Peyer's patch (tissue), 4 donors: ENCODE data around the gene MTA3. TPM values are rescaled to one million over a fixed set of nuclear protein-coding genes. Genes with fewer than 3 reads are reported as not detected.
"Not testable (repeated sequence)": the region's sequence is repeated elsewhere in the genome, so short reads cannot be mapped to it uniquely, and the experiment has no call there.

Experiments used
- DNase-seq, 3 donors: peaks; one replicate each; pipeline ENCODE4 v3.0.0-alpha.2; 2017 to 2019
- H3K27ac ChIP-seq, 4 donors: fragments of 200-600 bp; sonication (generic); one replicate each; pipeline ENCODE4 v1.5.1; 2016 to 2019
- H3K27me3 ChIP-seq, 2 donors: fragments of 200-600 bp; sonication (generic); one replicate each; pipeline ENCODE4 v1.5.1; 2019
- H3K36me3 ChIP-seq, 3 donors: fragments of 200-600 bp; sonication (generic); one replicate each; pipeline ENCODE4 v1.5.1; 2016 to 2019
- H3K4me1 ChIP-seq, 4 donors: fragments of 200-600 bp; sonication (generic); one replicate each; pipeline ENCODE4 v1.5.1; 2016 to 2019
- H3K4me3 ChIP-seq, 4 donors: fragments of 200-600 bp; sonication (generic); 1 replicate in 3 of 4; 2 replicates in 1 of 4; pipeline ENCODE4 v1.5.1; 2016 to 2019; ENCODE audit warnings: mild to moderate bottlenecking in 1 of 4
- H3K9me3 ChIP-seq, 4 donors: fragments of 200-600 bp; sonication (generic); one replicate each; pipeline ENCODE4 v1.5.1; 2016 to 2019; ENCODE audit warnings: mild to moderate bottlenecking in 1 of 4
- POLR2A ChIP-seq, 2 donors: fragments of 450-650 bp; IDR thresholded peaks; one replicate each; pipeline ENCODE4 v1.5.1; 2017; ENCODE audit warnings: antibody characterized with exemption in 2 of 2, mild to moderate bottlenecking in 2 of 2, moderate library complexity in 2 of 2
- total RNA-seq, 4 donors: library from RNA; depleted of rRNA; stranded (reverse); fragments of >200 nt; gene quantifications; one replicate each; pipeline ENCODE4 v1.1.0, GENCODE V29; 2016
- TF ChIP-seq, protein P1 (sequence below), 6 experiments: fragments of 450-650 bp in 4 of 6; fragments of 200-600 bp in 2 of 6; sonication (generic) in 1 of 6; IDR thresholded peaks; one replicate each; pipeline ENCODE4 v1.5.1; 2017 to 2019; ENCODE audit warnings: antibody characterized with exemption in 6 of 6, mild to moderate bottlenecking in 3 of 6, moderate library complexity in 1 of 6

MTA3 gene
- total RNA-seq, 4 donors from 2014 or later: 20.0 to 87.5 (median 34.2) TPM

DNA sequence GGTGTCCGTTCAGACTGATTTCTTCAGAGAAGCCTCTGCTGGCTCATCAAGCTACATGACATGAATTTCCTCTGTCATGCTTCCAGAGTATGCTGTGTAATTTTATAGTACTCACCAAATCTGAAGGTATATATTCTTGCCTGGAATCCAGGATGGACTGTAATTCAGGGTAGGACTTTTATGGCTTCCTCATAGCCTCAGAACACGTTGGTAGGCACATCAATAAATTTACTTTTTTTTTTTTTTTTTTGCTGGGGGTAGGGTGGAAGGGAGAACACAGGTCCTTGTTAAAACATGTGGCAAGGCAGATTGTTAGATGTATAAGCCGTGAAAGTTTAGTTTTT, 34.4 kb downstream of the MTA3 start:
- H3K36me3 ChIP-seq: no peaks in the 10 kb centered on the region
- no peak overlapping the region for H3K27ac ChIP-seq
- no peaks in the 10 kb centered on the region for H3K27me3 ChIP-seq
- H3K4me3 ChIP-seq: no peak overlapping the region
- H3K9me3 ChIP-seq: no peaks in the 10 kb centered on the region
- TF ChIP-seq, protein P1, sequence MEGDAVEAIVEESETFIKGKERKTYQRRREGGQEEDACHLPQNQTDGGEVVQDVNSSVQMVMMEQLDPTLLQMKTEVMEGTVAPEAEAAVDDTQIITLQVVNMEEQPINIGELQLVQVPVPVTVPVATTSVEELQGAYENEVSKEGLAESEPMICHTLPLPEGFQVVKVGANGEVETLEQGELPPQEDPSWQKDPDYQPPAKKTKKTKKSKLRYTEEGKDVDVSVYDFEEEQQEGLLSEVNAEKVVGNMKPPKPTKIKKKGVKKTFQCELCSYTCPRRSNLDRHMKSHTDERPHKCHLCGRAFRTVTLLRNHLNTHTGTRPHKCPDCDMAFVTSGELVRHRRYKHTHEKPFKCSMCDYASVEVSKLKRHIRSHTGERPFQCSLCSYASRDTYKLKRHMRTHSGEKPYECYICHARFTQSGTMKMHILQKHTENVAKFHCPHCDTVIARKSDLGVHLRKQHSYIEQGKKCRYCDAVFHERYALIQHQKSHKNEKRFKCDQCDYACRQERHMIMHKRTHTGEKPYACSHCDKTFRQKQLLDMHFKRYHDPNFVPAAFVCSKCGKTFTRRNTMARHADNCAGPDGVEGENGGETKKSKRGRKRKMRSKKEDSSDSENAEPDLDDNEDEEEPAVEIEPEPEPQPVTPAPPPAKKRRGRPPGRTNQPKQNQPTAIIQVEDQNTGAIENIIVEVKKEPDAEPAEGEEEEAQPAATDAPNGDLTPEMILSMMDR (IDR thresholded peaks at IDR 0.05): no peak
- TF ChIP-seq POLR2A (IDR thresholded peaks at IDR 0.05): no peak
- DNase-seq: no peak
- no peaks in the 10 kb centered on the region for H3K4me1 ChIP-seq

DNA sequence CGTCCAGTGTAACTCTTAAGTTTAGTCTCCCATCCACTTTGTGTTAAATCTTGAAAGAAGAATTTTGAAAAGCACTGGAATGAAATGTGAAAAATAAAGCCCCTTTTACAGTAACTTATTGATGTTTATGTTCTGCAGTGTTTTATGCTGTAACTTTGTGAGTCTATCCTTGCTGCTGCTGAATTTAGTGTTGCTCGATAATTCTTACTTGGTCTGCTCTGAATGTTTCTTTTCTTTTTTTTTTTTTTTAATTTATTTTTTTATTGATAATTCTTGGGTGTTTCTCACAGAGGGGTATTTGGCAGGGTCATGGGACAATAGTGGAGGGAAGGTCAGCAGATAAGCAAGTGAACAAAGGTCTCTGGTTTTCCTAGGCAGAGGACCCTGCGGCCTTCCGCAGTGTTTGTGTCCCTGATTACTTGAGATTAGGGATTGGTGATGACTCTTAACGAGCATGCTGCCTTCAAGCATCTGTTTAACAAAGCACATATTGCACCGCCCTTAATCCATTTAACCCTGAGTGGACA, 36.0 kb downstream of the MTA3 start:
- not testable (repeated sequence) for H3K9me3 ChIP-seq, DNase-seq, H3K36me3 ChIP-seq, H3K27me3 ChIP-seq, H3K27ac ChIP-seq, H3K4me3 ChIP-seq, H3K4me1 ChIP-seq

DNA sequence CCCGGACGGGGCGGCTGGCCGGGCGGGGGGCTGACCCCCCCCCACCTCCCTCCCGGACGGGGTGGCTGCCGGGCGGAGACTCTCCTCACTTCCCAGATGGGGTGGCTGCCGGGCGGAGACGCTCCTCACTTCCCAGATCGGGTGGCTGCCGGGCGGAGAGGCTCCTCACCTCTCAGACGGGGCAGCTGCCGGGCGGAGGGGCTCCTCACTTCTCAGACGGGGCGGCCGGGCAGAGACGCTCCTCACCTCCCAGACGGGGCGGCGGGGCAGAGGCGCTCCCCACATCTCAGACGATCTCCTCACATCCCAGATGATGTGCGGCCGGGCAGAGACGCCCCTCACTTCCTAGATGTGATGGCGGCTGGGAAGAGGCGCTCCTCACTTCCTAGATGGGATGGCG, 37.7 kb downstream of the MTA3 start:
- DNase-seq, H3K27ac ChIP-seq, H3K27me3 ChIP-seq, H3K4me3 ChIP-seq, H3K4me1 ChIP-seq, H3K9me3 ChIP-seq: not testable (repeated sequence)
- H3K36me3 ChIP-seq: peaks cover 0 to 18% (median 0%) of the 10 kb centered on the region in 3 donors

DNA sequence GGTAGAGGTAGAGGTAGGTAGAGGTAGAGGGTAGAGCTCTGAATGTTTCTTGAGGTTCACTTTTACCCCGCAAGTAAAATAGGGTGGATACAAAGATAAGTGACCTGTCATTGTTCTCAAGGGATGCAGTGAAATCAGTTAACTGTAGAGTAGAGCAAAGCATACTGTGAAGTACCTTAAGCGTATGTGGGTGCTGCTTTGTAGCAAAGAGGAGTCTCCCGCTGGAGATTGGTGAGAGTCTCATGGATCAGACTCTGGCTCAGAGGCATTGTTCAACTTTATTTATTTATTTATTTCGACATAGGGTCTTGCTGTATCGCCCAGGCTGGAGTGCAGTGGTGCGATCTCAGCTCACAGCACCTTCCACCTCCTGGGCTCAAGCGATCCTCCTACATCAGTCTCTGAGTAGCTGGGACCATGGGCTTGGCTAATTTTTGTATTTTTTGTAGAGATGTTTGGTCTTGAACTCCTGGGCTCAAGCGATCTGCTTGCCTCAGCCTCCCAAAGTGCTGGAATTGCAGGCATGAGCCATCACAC, 38.7 kb downstream of the MTA3 start:
- H3K9me3 ChIP-seq: no peaks in the 10 kb centered on the region
- no peak for DNase-seq
- peaks cover 0 to 18% (median 0%) of the 10 kb centered on the region in 3 donors for H3K36me3 ChIP-seq
- no peak overlapping the region for H3K4me3 ChIP-seq
- no peaks in the 10 kb centered on the region for H3K27me3 ChIP-seq
- TF ChIP-seq, protein P1 (IDR thresholded peaks at IDR 0.05): no peak
- no peak for TF ChIP-seq POLR2A (IDR thresholded peaks at IDR 0.05)
- H3K27ac ChIP-seq: no peak overlapping the region
- H3K4me1 ChIP-seq: no peaks in the 10 kb centered on the region

DNA sequence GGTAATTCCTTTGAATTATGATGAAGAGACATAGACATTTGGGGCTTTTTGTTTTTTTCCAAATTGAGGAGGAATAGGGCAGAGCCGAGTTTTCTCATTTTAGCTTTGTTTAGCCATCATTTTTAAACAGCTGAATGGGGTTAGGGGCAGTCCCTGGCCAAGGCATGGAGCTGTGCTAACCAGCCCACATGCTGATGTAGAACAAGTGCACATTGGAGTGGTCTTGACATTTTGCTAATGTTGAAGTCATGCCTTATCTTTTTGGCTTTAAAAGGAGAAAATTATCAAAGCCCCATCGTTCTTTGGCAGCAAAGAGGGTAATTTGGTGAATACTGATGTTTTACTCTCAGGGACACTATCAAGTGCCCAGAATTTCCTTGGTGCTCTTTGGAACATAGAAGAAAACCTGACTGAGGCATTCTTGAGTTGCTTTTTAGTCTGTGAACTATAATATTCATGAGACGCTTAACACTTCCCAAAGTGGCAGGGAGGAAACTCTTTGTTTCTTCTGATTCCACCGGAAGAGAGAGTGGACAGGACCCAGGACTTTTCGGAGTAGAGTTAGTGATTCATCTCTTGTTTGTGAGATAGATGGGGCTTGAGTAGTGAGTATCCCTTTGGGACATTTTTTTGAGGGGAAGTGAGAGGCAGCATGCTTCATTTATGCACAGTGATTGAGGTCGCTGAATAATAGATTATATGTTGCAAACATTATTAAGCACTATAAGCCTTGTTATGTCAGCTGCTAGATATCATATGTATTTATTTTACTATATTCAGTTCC, 45.0 kb downstream of the MTA3 start:
- DNase-seq: no peak
- Histone ChIP-seq H3K36me3 (peaks cover 0 to 18% (median 0%) of the 10 kb centered on the region in 3 donors), H3K4me3 (no peak overlapping the region), H3K27me3 (no peaks in the 10 kb centered on the region), H3K27ac (no peak overlapping the region), H3K4me1 (no peaks in the 10 kb centered on the region), H3K9me3 (no peaks in the 10 kb centered on the region)
- TF ChIP-seq POLR2A (IDR thresholded peaks at IDR 0.05): no peak
- TF ChIP-seq, protein P1 (IDR thresholded peaks at IDR 0.05): no peak

DNA sequence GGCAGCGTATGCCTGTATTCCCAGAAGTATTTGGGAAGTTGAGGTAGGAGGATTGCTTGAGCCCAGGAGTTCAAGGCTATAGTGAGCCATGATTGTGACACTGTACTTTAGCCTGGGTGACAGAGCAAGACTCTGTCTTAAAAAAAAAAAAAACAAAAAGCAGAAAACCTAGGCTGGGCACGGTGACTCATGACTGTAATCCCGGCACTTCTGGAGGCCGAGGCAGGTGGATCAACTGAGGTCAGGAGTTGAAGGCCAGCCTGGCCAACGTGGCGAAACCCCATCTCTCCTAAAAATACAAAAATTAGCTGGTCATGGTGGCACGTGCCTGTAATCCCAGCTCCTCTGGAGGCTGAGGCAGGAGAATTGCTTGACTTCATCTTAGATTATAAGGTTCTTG, 46.4 kb downstream of the MTA3 start:
- peak in 1 of 3 donors; percentile 53 for DNase-seq
- Histone ChIP-seq H3K4me1 (no peaks in the 10 kb centered on the region), H3K9me3 (no peaks in the 10 kb centered on the region), H3K4me3 (no peak overlapping the region), H3K36me3 (peaks cover 0 to 9% (median 0%) of the 10 kb centered on the region in 3 donors), H3K27ac (no peak overlapping the region), H3K27me3 (no peaks in the 10 kb centered on the region)
- TF ChIP-seq, protein P1 (IDR thresholded peaks at IDR 0.05): no peak
- no peak for TF ChIP-seq POLR2A (IDR thresholded peaks at IDR 0.05)
